GM21447 (cell line): ENCODE data around the gene ZNF212.
"Not testable (repeated sequence)": the region's sequence is repeated elsewhere in the genome, so short reads cannot be mapped to it uniquely, and the experiment has no call there.

Experiments
- ATAC-seq: cut with Tn5 transposase; IDR thresholded peaks from one replicate; pipeline ENCODE4 v1.9.1; 2021; ENCODE audit not compliant: unreplicated experiment

The ZNF212 gene

DNA sequence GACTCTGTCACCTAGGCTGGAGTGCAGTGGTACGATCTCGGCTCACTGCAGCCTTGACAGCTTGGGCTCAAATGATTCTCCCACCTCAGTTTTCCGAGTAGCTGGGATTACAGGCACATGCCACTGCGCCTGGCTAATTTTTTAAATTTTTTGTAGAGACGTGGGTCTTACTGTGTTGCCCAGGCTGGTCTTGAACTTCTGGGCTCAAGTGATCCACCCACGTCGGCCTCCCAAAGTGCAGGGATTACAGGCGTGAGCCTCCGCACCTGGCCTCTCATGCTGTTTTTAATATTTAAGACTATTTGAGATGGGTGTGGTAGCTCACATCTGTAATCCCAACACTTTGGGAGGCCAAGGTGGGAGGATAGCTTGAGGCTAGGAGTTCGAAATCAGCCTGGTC is 12.1 kb downstream of the ZNF212 start:
- ATAC-seq = not testable (repeated sequence)

DNA sequence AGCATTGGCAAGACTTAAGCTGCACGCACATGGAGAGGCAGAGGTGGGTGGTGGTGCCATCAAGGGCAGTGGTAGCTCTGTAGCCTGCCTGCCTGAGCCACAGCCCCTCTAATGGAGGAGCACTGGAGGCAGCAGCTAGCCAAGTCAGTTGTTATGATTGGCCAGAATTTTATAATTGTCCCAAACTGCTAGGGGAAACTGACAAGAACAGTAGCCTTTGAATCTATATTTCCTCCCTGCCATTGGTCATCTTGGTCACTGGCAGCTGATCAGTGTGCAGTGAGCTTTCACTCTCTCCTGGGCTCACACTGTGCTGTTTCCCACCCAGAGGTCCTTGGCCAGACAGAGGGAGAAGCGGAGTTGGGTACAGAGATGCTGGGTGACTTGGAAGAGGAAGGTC is 12.9 kb downstream of the ZNF212 start:
- no peak for ATAC-seq

GRCh38 chr7:149253665-149254064 is 14.2 kb downstream of the ZNF212 start:
- no peak for ATAC-seq

DNA sequence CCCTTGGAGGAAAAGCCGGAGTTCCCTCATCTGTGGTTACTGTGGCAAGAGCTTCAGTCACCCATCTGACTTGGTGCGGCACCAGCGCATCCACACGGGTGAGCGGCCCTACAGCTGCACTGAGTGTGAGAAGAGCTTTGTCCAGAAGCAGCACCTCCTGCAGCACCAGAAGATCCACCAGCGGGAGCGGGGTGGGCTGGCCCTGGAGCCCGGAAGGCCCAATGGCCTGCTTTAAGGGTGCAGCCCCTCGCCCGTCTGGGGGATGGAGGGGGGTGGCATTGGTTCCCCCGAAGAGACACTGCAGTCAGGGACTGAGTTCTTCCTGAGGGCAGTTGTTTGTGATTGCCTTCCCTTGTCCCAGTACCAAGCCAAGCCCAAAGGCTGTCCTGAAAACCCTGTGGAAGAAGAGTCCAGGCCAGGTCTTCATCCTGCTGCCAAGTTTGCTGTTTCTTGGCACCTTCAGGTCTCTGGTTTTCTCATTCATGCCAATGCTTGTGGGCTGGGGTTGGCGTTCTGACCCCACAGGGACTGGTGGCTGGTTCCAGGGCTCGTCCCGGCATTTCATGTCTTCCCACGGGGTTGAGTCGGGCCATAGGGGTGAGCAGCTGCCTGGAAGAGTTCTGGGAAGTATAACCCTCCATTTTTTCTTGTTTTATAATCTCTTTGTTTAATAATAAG is 14.9 kb downstream of the ZNF212 start:
- no peak for ATAC-seq

DNA sequence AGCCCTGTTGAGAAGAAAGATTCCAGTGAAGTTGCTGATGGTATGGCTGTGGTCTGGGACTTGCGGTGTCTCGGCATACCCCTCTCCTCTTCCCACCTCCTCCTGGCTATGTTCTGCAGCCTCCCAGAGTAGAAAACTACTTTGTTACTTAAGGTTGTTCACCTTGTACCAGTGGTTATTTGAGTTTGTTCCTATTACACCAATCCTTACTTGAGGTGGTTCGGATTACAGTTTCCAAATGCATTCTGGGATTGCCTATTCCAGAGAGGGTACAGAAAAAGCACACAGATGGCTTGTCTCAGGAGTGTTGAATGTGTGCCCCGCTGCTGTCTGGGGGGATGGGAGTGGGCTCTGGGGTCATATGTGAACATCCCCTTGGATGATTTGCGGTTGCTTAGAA is 15.7 kb downstream of the ZNF212 start:
- no peak for ATAC-seq

DNA sequence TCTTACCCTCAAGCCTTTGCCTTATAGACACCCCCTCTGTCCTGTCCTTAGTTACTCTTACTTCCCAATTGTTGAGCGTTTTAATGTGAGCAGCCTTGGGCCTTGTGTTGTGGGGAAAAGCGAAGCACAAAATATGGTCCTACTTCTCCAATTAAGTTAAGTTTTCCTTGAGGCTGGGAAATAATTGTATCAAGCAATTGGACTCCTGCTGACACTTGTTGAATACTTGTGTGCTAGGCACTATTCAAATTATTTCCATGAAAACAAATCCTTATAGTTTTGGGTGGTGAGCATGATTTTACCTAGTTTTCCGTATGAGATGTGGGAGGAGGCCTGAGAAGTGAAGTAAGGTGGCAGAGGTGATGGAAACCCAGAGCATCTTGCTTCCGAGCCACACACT is 17.1 kb downstream of the ZNF212 start:
- ATAC-seq = no peak

GRCh38 chr7:149257146-149257545 is 17.7 kb downstream of the ZNF212 start:
- ATAC-seq = no peak

DNA sequence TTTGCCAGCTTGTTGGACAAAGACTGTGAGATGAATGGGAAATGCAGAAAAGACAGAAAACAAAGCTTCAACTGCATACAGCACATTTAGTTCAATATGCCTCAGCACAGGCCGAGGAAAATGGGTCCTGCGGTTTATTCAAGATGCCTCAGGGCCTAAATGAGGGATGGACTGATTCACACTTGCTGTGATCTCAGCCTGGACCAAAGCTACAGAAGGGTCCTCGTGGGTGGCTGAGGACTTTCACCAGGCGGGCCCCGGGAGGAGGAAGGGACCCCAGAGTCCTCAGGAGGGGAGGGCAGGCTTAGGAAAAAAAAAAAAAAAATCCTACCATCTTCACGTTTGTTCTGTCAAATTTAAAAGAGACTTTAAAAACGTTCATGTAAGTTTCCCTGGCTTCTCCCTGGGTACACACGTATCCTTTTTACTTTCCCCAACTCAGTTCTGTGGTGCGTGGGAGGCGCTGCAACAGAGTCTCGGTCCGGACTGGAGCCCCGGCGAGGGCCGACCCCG is 21.9 kb downstream of the ZNF212 start:
- peak; percentile 5 for ATAC-seq

DNA sequence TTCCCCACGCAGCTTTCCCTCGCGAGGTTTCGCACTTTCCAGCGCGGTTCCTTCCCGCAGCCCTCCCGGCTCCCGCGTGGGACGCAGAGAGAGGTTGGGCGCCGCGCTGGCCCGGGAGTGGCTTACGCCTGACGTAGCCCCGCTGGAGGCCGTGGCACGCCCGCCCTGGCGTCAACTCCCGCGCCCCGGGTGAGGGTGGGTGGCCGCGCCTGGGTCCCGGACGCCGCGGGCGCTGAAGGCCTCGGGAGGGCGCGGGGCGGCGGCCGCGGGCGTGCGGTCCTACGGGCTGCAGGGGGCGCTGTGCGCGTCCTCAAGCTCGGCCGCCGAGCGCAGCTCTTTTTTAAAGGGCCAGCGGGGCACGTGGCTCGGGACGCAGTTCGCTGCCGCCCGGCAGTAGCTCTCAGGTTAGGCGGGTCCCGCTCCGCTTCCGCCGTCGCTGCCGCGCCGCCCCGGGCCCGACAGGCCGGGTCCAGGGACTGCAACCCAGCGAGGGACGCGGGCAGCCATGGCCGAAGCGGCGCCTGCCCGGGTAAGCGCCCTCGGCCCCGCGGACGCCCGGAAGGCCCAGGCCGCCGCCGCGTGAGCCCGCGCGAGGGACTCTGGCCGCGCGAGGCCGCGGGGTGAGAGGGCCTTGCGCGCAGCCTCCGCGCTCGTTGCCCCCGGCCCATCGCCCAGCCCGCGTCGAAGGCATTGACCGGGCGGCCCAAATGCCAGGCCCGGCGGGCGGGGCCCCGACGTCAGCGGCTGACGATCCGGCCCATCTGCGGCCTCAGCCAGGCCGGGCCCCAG is 22.6 kb downstream of the ZNF212 start, which contains the start of gene ZNF783:
TSS of gene ZNF783 (plus strand) at position 368 of the 789 bp plus-strand sequence. CDS start at position 506, 138 bp downstream.
- ATAC-seq = peak; percentile 80

DNA sequence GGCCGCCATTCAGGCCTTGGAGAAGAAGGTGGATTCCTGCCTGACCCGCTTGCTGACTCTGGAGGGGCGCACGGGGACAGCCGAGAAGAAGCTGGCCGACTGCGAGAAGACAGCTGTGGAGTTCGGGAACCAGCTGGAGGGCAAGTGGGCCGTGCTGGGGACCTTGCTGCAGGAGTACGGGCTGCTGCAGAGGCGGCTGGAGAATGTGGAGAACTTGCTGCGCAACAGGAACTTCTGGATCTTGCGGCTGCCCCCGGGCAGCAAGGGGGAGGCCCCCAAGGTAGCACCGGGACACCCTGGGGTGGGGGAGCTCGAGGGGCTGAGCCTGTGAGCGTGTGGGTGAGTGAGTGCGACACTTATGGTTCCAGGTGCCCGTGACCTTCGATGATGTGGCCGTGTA is 27.0 kb downstream of the ZNF212 start:
- ATAC-seq = no peak

- ATAC-seq = no peak
Measured at GRCh38 chr7:149267733-149268132, 28.3 kb downstream of the ZNF212 start.

DNA sequence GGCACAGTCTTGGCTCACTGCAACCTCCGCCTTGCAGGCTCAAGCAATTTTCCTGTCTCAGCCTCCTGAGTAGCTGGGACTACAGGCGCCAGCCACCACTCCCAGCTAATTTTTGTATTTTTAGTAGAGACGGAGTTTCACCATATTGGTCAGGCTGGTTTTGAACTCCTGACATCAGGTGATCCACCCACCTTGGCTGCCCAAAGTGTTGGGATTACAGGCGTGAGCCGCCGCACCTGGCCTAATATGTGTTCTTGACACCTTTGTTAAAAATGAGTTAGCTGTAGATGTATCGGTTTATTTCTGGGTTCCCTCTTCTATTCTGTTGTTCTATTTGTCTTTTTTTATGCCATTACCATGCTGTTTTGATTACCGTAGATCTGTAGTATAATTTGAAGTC is 35.0 kb downstream of the ZNF212 start:
- ATAC-seq = not testable (repeated sequence)

- ATAC-seq = no peak
Measured at GRCh38 chr7:149277871-149278270, 38.4 kb downstream of the ZNF212 start.

DNA sequence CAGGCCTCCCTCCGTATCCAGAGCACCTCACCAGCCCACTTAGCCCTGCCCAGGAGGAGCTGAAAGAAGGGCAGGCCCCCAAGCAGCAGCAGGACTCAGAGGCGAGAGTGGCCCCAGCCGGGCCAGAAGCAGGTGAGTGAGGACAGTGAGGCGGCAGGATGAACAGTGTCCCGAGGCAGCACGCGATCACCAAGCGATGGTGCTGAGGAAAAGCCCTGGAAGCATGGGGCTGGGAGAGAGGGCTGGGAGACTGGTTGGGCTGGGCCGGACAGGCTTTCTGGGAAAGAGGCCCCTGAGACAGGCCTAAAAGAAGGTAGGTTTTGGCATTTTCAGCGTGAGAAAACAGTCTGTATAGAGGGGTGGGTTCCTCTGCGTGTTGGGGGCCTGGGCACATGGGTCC is 38.9 kb downstream of the ZNF212 start:
- ATAC-seq = no peak

GRCh38 chr7:149279111-149279743 is 39.8 kb downstream of the ZNF212 start:
- no peak for ATAC-seq

DNA sequence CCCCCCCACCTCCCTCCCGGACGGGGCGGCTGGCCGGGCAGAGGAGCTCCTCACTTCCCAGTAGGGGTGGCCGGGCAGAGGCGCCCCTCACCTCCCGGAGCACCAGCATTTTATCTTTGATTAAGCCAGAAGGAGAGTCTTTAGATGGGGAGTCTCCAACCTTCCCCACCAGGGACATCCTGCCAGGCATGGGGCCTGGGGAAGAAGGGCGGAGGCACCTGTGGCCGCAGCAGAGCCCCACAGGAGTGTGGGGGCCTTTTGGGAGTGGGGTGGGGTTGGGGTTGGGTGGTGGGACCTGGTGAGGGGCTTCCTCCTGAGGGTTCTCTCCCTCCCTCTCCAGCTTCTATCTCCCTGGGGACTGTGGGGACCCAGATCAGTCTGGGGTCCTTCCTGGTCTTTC is 40.7 kb downstream of the ZNF212 start:
- ATAC-seq = no peak

- ATAC-seq = no peak
Measured at GRCh38 chr7:149280661-149281507, 41.4 kb downstream of the ZNF212 start.

GRCh38 chr7:149281508-149282330 is 42.3 kb downstream of the ZNF212 start:
- no peak for ATAC-seq

DNA sequence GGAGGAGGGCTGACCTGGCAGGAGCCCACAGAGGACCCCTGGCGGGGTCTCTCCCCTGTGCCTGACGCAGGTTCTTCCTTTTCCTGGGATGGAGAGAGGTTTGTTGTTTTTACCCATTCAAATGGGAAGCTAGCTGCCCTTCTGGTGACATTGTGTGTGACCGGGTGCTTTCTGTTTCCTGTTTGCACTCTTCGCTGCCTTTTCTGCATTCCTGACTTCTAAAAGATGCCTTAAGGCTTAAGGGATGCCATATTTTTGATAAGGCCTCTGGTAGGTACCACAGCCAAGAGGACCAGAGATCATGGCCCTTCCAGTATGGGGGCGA is 42.8 kb downstream of the ZNF212 start:
- no peak for ATAC-seq

GRCh38 chr7:149283321-149283720 is 43.9 kb downstream of the ZNF212 start:
- ATAC-seq = no peak
